WTC11 (cell line): ENCODE results near the gene PLA2G2D.
A peak's percentile ranks its signal among the peaks of the same experiment; 100 is the strongest.

Source experiments
- CBFB ChIP-seq: sonication (generic); formaldehyde crosslinking; IDR thresholded peaks from 2 replicates; pipeline ENCODE4 v1.8.1; 2022; ENCODE audit warnings: mild to moderate bottlenecking, low read depth, missing genetic modification reagents
- ELF4 ChIP-seq: sonication (generic); formaldehyde crosslinking; IDR thresholded peaks from 2 replicates; pipeline ENCODE4 v1.8.1; 2022; ENCODE audit warnings: low read depth, mild to moderate bottlenecking, moderate library complexity, missing genetic modification reagents
- FOXJ3 ChIP-seq: sonication (generic); formaldehyde crosslinking; IDR thresholded peaks from 2 replicates; pipeline ENCODE4 v1.9.0; 2021; ENCODE audit warnings: missing genetic modification reagents, mild to moderate bottlenecking, borderline replicate concordance
- GABPB1 ChIP-seq: sonication (generic); formaldehyde crosslinking; IDR thresholded peaks from 2 replicates; pipeline ENCODE4 v1.8.1; 2023; ENCODE audit warnings: mild to moderate bottlenecking, missing genetic modification reagents
- IRF2 ChIP-seq: sonication (generic); formaldehyde crosslinking; IDR thresholded peaks from 2 replicates; pipeline ENCODE4 v1.8.0; 2022; ENCODE audit warnings: low read depth, missing genetic modification reagents, borderline replicate concordance
- NFE2L1 ChIP-seq: sonication (generic); formaldehyde crosslinking; IDR thresholded peaks from 2 replicates; pipeline ENCODE4 v1.8.1; 2023; ENCODE audit warnings: missing genetic modification reagents
- SMAD3 ChIP-seq: sonication (generic); formaldehyde crosslinking; IDR thresholded peaks from 2 replicates; pipeline ENCODE4 v1.8.0; 2022; ENCODE audit warnings: missing genetic modification reagents, mild to moderate bottlenecking, borderline replicate concordance
- ZNF232 ChIP-seq: sonication (generic); formaldehyde crosslinking; IDR thresholded peaks from 2 replicates; pipeline ENCODE4 v1.8.0; 2022; ENCODE audit warnings: mild to moderate bottlenecking, missing genetic modification reagents
- TF ChIP-seq, protein P1 (sequence below): fragments of 200-600 bp; IDR thresholded peaks from 2 replicates; pipeline ENCODE4 v1.8.0; 2022; ENCODE audit warnings: antibody characterized with exemption
- TF ChIP-seq, protein P2 (sequence below): sonication (generic); formaldehyde crosslinking; IDR thresholded peaks from 2 replicates; pipeline ENCODE4 v1.8.1; 2023; ENCODE audit warnings: mild to moderate bottlenecking, missing genetic modification reagents, moderate library complexity

DNA sequence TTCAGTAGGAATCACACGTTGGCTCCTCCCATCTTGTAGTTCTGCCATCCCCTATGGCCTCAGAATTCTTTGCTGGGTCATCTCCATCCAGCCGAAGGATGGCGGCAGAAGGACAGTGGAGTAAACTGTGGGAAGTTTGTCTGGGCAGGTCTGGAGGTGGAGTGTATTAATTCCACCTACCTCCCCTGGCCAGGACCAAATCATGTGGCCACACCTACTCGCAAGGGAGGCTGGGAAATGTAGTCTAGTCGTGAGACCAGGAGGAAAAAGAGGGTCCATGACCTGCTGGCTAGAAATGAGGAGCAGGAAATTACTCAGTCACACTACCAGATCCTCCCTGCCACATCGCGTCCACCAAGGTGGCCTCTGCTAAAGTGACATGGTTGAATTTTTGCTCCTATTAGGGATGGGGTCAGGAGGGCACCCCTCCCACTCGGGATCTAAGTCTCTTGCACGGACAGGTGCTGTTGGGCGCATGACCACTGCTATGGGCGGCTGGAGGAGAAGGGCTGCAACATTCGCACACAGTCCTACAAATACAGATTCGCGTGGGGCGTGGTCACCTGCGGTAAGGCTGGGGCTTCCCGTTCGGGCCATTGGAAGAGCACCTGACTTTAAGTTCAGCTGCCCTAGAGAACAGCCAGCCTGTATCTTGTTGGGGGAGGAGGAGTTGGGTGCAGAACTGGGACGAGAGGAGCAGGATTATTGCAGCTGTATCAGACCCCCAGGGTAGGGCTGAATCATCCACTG lies 29.8 kb downstream of the PLA2G2D start:
- TF ChIP-seq GABPB1 (CRISPR knock-in tag) (no peak), NFE2L1 (CRISPR knock-in tag) (no peak), ZNF232 (CRISPR knock-in tag) (no peak), ELF4 (CRISPR knock-in tag) (no peak), CBFB (no peak), FOXJ3 (CRISPR knock-in tag) (no peak), SMAD3 (CRISPR knock-in tag) (no peak), IRF2 (CRISPR knock-in tag) (no peak)
- TF ChIP-seq, protein P1, sequence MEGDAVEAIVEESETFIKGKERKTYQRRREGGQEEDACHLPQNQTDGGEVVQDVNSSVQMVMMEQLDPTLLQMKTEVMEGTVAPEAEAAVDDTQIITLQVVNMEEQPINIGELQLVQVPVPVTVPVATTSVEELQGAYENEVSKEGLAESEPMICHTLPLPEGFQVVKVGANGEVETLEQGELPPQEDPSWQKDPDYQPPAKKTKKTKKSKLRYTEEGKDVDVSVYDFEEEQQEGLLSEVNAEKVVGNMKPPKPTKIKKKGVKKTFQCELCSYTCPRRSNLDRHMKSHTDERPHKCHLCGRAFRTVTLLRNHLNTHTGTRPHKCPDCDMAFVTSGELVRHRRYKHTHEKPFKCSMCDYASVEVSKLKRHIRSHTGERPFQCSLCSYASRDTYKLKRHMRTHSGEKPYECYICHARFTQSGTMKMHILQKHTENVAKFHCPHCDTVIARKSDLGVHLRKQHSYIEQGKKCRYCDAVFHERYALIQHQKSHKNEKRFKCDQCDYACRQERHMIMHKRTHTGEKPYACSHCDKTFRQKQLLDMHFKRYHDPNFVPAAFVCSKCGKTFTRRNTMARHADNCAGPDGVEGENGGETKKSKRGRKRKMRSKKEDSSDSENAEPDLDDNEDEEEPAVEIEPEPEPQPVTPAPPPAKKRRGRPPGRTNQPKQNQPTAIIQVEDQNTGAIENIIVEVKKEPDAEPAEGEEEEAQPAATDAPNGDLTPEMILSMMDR = no peak
- TF ChIP-seq, protein P2, sequence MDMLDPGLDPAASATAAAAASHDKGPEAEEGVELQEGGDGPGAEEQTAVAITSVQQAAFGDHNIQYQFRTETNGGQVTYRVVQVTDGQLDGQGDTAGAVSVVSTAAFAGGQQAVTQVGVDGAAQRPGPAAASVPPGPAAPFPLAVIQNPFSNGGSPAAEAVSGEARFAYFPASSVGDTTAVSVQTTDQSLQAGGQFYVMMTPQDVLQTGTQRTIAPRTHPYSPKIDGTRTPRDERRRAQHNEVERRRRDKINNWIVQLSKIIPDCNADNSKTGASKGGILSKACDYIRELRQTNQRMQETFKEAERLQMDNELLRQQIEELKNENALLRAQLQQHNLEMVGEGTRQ (CRISPR knock-in tag) = peak; percentile 84
